ENCODE results near the gene TFB2M. TPM values are rescaled to one million over a fixed set of nuclear protein-coding genes. Genes with fewer than 3 reads are reported as not detected.

TFB2M gene
- polyA plus RNA-seq, 3 donors: 4.9 to 9.7 (median 7.9) TPM

DNA sequence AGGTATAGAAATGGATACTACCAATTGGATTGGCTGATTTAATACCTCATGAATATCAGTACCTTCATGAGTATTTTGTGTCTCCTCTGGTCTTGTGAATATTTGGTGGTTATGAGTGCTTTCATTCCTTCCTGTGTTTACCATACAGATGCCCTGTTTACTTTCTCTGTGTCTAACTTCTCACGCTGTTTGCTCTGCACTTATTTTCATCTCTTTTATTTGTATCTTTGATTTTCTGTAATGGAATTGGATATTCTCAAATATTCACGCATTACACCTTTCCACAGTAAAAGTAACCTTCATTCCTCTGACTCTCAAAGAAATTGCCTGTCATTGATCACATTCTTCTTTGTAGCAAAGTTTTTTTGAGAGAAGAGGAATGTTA, 17.0 kb upstream of the TFB2M start:
- Histone ChIP-seq H3K27me3 (ENCODE audit: control insufficient read depth in 2 of 2, insufficient read depth in 2 of 2, low read length in 2 of 2) (no peaks in the 10 kb centered on the region), H3K4me2 (replicated peaks; ENCODE audit: extremely low read depth, low read length, poor library complexity, severe bottlenecking) (no peak overlapping the region), H3K36me3 (replicated peaks in 1 of 2; ENCODE audit: control insufficient read depth in 1 of 2, insufficient read depth in 2 of 2, low read length in 2 of 2) (peaks cover 0 to 16% of the 10 kb centered on the region in 2 donors), H2AFZ (ENCODE audit: insufficient read depth, low read depth, low read length, poor library complexity, severe bottlenecking) (no peak overlapping the region), H3K27ac (ENCODE audit: low read depth in 1 of 2, low read length in 2 of 2) (peak overlapping the region in 1 of 2 donors; percentile 43), H4K20me1 (ENCODE audit: insufficient read depth, low read length) (peaks cover 28% of the 10 kb centered on the region), H3K9me3 (replicated peaks in 1 of 2; ENCODE audit: control insufficient read depth in 1 of 2, insufficient read depth in 1 of 2, low read length in 2 of 2) (no peaks in the 10 kb centered on the region), H3K4me1 (ENCODE audit: control insufficient read depth in 1 of 2, insufficient read depth in 2 of 2, low read length in 2 of 2) (peaks cover 48 to 58% of the 10 kb centered on the region in 2 donors), H3K9ac (ENCODE audit: insufficient read depth, low read length, poor library complexity, severe bottlenecking) (peak overlapping the region; percentile 1), H3K4me3 (replicated peaks in 1 of 3; ENCODE audit: low read depth in 2 of 3, low read length in 3 of 3) (no peak overlapping the region), H3K79me2 (ENCODE audit: insufficient read depth, low read length) (peaks cover 88% of the 10 kb centered on the region)
- Mint-ChIP-seq H3K4me1 (peaks cover 68% of the 10 kb centered on the region), H3K9me3 (peaks cover 0 to 5% (median 0%) of the 10 kb centered on the region in 7 donors), H3K36me3 (peaks cover 16 to 29% of the 10 kb centered on the region in 2 donors), H3K4me3 (no peak overlapping the region), H3K27ac (peak overlapping the region in 2 of 7 donors; percentile 39 to 42), H3K27me3 (ENCODE audit: low read depth in 3 of 3) (peaks cover 0 to 2% (median 0%) of the 10 kb centered on the region in 3 donors)
- no CpG with 5 or more reads among the region's 2 CpGs for WGBS (ENCODE audit: insufficient coverage)
- no peak for TF ChIP-seq CTCF (IDR thresholded peaks at IDR 0.05)
- intact Hi-C loops (cut with micrococcal nuclease): no loop called here
- no peak for DNase-seq

DNA sequence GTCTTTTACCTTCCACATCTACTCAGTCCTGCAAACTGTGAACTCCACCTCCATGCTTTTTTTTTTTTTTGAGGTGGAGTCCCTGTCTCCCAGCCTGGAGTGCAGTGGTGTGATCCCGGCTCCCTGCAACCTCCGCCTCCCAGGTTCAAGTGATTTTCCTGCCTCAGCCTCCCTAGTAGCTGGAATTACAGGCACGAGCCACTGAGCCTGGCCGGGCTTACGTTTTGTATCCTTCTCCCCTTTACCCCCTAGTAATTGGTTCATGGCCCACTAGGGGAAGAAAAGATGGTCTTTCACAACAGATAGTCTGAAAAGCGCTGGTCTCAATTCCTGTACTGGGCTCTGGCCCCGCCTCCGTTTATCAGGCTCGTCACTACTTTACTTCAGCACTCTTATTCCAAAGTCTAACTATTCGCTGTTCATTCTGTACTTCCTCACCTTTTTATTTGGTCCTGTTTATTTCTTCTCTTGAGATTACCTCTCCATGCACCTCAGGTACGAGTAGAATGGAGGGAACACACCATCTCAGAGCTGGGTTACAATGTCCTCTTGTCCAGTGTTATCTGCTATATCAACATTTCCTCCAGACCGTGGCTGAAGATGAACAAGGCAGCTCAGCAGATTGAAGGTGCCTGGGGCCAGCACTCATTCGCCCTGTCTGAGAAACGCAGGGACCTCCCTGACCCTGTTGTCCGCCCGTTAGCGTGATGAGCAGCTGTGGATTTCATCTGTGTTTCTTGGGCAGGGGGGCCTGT, 16.4 kb upstream of the TFB2M start:
- Mint-ChIP-seq H3K36me3 (peaks cover 16 to 29% of the 10 kb centered on the region in 2 donors), H3K27me3 (ENCODE audit: low read depth in 3 of 3) (peaks cover 0 to 2% (median 0%) of the 10 kb centered on the region in 3 donors), H3K27ac (peak overlapping the region; percentile 19 to 77 (median 61)), H3K9me3 (peaks cover 0 to 5% (median 0%) of the 10 kb centered on the region in 7 donors), H3K4me3 (peak overlapping the region in 1 of 2 donors; percentile 77), H3K4me1 (peaks cover 69% of the 10 kb centered on the region)
- DNase-seq: peak; percentile 37 to 48 (median 43)
- Histone ChIP-seq H3K9ac (ENCODE audit: insufficient read depth, low read length, poor library complexity, severe bottlenecking) (peak overlapping the region; percentile 1), H3K9me3 (replicated peaks in 1 of 2; ENCODE audit: control insufficient read depth in 1 of 2, insufficient read depth in 1 of 2, low read length in 2 of 2) (no peaks in the 10 kb centered on the region), H3K36me3 (replicated peaks in 1 of 2; ENCODE audit: control insufficient read depth in 1 of 2, insufficient read depth in 2 of 2, low read length in 2 of 2) (peaks cover 0 to 16% of the 10 kb centered on the region in 2 donors), H3K27ac (ENCODE audit: low read depth in 1 of 2, low read length in 2 of 2) (peak overlapping the region in 1 of 2 donors; percentile 43), H3K4me2 (replicated peaks; ENCODE audit: extremely low read depth, low read length, poor library complexity, severe bottlenecking) (peak overlapping the region; percentile 13), H3K79me2 (ENCODE audit: insufficient read depth, low read length) (peaks cover 94% of the 10 kb centered on the region), H3K4me3 (replicated peaks in 1 of 3; ENCODE audit: low read depth in 2 of 3, low read length in 3 of 3) (no peak overlapping the region), H3K4me1 (ENCODE audit: control insufficient read depth in 1 of 2, insufficient read depth in 2 of 2, low read length in 2 of 2) (peaks cover 50 to 54% of the 10 kb centered on the region in 2 donors), H3K27me3 (ENCODE audit: control insufficient read depth in 2 of 2, insufficient read depth in 2 of 2, low read length in 2 of 2) (no peaks in the 10 kb centered on the region), H2AFZ (ENCODE audit: insufficient read depth, low read depth, low read length, poor library complexity, severe bottlenecking) (no peak overlapping the region), H4K20me1 (ENCODE audit: insufficient read depth, low read length) (peaks cover 27% of the 10 kb centered on the region)
- intact Hi-C loops (cut with micrococcal nuclease): no loop called here
- TF ChIP-seq CTCF (IDR thresholded peaks at IDR 0.05): no peak
- 60% methylated on average over 5 of the region's 17 CpGs for WGBS (ENCODE audit: insufficient coverage)

Measured in CD14-positive monocyte (primary cell).